HepG2 (cell line): ENCODE results near the gene TBC1D22A. TPM values are rescaled to one million over a fixed set of nuclear protein-coding genes. Genes with fewer than 3 reads are reported as not detected.

Experiments used
- ATAC-seq: fragments of 200-7000 bp; cut with Tn5 transposase; 3 replicates; pipeline ENCODE4 v1.9.1; 2020; ENCODE audit warnings: mild to moderate bottlenecking, moderate library complexity
- BruUV-seq: library from RNA; stranded (reverse); fragments of 400-500 nt; replicated peaks from 2 replicates; lab custom pipeline; 2021; lab: Mats Ljungman, UMichigan
- CTCF ChIA-PET: fragments of 300-600 bp; formaldehyde crosslinking; extraction: SDS; loops from one replicate; lab custom pipeline; 2021; ENCODE audit warnings: low total read pairs, inconsistent platforms, low intra/inter-chr PET ratio; lab: Yijun Ruan, JAX
- POLR2A ChIA-PET: fragments of 350-600 bp; sonication (Branson Sonifier 250); formaldehyde crosslinking; loops from one replicate; lab custom pipeline; 2020; ENCODE audit warnings: antibody characterized with exemption, inconsistent platforms; lab: Yijun Ruan, JAX
- DNase-seq: peaks from one replicate; pipeline ENCODE4 v3.0.0-alpha.2; 2015; ENCODE audit warnings: low spot score
- FAIRE-seq: peaks from 3 replicates; lab custom pipeline; 2011; peaks lifted over from hg19 to GRCh38; lab: Jason Lieb, UNC
- H2AFZ ChIP-seq: one replicate; pipeline ENCODE4 v1.6.1; 2011; ENCODE audit warnings: low read length, inconsistent platforms
- H3K27ac ChIP-seq: fragments of 300-600 bp; 3 replicates; pipeline ENCODE4 v1.8.0; 2011; ENCODE audit warnings: mixed run types, mild to moderate bottlenecking, mixed read lengths, low read length, inconsistent platforms; ENCODE audit not compliant: insufficient read depth; ENCODE audit errors: extremely low read length
- H3K27me3 ChIP-seq, 2 experiments: fragments of 200-600 bp in 1 of 2; 2 replicates in 1 of 2; 3 replicates in 1 of 2; pipeline versions ENCODE4 v1.6.0 to v1.8.0; 2011; ENCODE audit warnings: low read length in 2 of 2, mild to moderate bottlenecking in 2 of 2, moderate library complexity in 2 of 2, inconsistent platforms in 1 of 2; ENCODE audit not compliant: insufficient read depth in 2 of 2, control insufficient read depth in 1 of 2
- H3K36me3 ChIP-seq, 2 experiments: fragments of 200-600 bp in 1 of 2; replicated peaks in 1 of 2; 2 replicates in 1 of 2; 3 replicates in 1 of 2; pipeline versions ENCODE4 v1.5.1 to v1.8.0; 2011; ENCODE audit warnings: low read length in 2 of 2, inconsistent platforms in 1 of 2; ENCODE audit not compliant: insufficient read depth in 2 of 2, control insufficient read depth in 1 of 2
- H3K4me1 ChIP-seq: 2 replicates; pipeline ENCODE4 v1.5.1; 2012; ENCODE audit warnings: low read length, inconsistent platforms; ENCODE audit not compliant: insufficient read depth
- H3K4me2 ChIP-seq: 2 replicates; pipeline ENCODE4 v1.6.0; 2011; ENCODE audit warnings: low read depth, low read length, inconsistent platforms
- H3K4me3 ChIP-seq, 3 experiments: fragments of 200-600 bp in 1 of 3; sonication (generic), shearing (Covaris generic) in 1 of 3; replicated peaks in 1 of 3; 2 replicates each; pipeline ENCODE4 v1.5.1; 2011 to 2016; ENCODE audit warnings: low read length in 3 of 3, inconsistent platforms in 2 of 3, low read depth in 2 of 3, mild to moderate bottlenecking in 2 of 3, control low read depth in 1 of 3, mixed read lengths in 1 of 3; ENCODE audit not compliant: insufficient read depth in 1 of 3
- H3K79me2 ChIP-seq: one replicate; pipeline ENCODE4 v1.6.1; 2011; ENCODE audit warnings: low read length, inconsistent platforms; ENCODE audit not compliant: insufficient read depth
- H3K9ac ChIP-seq: 2 replicates; pipeline ENCODE4 v1.6.0; 2011; ENCODE audit warnings: mild to moderate bottlenecking, low read depth, low read length, inconsistent platforms; ENCODE audit not compliant: insufficient read depth
- H3K9me3 ChIP-seq: 2 replicates; pipeline ENCODE4 v1.5.1; 2012; ENCODE audit warnings: mild to moderate bottlenecking, low read length
- H4K20me1 ChIP-seq: 2 replicates; pipeline ENCODE4 v1.6.0; 2011; ENCODE audit warnings: inconsistent platforms, mild to moderate bottlenecking, low read length, moderate library complexity; ENCODE audit not compliant: insufficient read depth
- AHR ChIP-seq: IDR thresholded peaks from 2 replicates; pipeline ENCODE4 v1.6.1; 2018; ENCODE audit warnings: missing genetic modification reagents, missing compliant biosample characterization
- CREM ChIP-seq, 2 experiments: sonication (generic) in 1 of 2; formaldehyde crosslinking in 1 of 2; IDR thresholded peaks; 2 replicates each; pipeline versions ENCODE4 v1.4.0 to v1.6.1; 2016 to 2020; ENCODE audit warnings: antibody characterized with exemption in 1 of 2, mild to moderate bottlenecking in 1 of 2, missing genetic modification reagents in 1 of 2
- GTF2F1 ChIP-seq: fragments of 150-350 bp; IDR thresholded peaks from 2 replicates; pipeline ENCODE4 v1.6.1; 2014; ENCODE audit warnings: low read length
- HDAC6 ChIP-seq: fragments of 200-600 bp; sonication (generic); IDR thresholded peaks from 2 replicates; pipeline ENCODE4 v1.7.0; 2017; ENCODE audit warnings: mild to moderate bottlenecking, antibody characterized with exemption, low read length, low read depth
- KMT2A ChIP-seq: sonication (generic); formaldehyde crosslinking; IDR thresholded peaks from 2 replicates; pipeline ENCODE4 v1.4.0; 2020; ENCODE audit warnings: missing genetic modification reagents
- MTA3 ChIP-seq: sonication (generic); formaldehyde crosslinking; IDR thresholded peaks from 2 replicates; pipeline ENCODE4 v1.4.0; 2020; ENCODE audit warnings: missing genetic modification reagents
- PITX1 ChIP-seq: sonication (generic); formaldehyde crosslinking; IDR thresholded peaks from 2 replicates; pipeline ENCODE4 v1.5.1; 2020; ENCODE audit warnings: mild to moderate bottlenecking, missing genetic modification reagents
- SIX1 ChIP-seq: sonication (generic); formaldehyde crosslinking; IDR thresholded peaks from 2 replicates; pipeline ENCODE4 v1.4.0; 2020; ENCODE audit warnings: missing genetic modification reagents, borderline replicate concordance
- WIZ ChIP-seq: sonication (generic); formaldehyde crosslinking; IDR thresholded peaks from 2 replicates; pipeline ENCODE4 v1.5.1; 2020; ENCODE audit warnings: mild to moderate bottlenecking, missing genetic modification reagents
- ZMYM4 ChIP-seq: sonication (generic); formaldehyde crosslinking; IDR thresholded peaks from 2 replicates; pipeline ENCODE4 v1.8.1; 2023; ENCODE audit warnings: mild to moderate bottlenecking, missing genetic modification reagents
- ZNF441 ChIP-seq: sonication (generic); formaldehyde crosslinking; IDR thresholded peaks from 2 replicates; pipeline ENCODE4 v1.7.0; 2021; ENCODE audit warnings: missing genetic modification reagents, borderline replicate concordance
- ZNF644 ChIP-seq: IDR thresholded peaks from 2 replicates; pipeline ENCODE4 v1.6.1; 2016; ENCODE audit warnings: low read depth
- WGBS: methylation state at CpG from one replicate; pipeline ENCODE4 v1.1.6; 2017; ENCODE audit warnings: low lambda C conversion rate; 5-methylcytosine and 5-hydroxymethylcytosine counted together
- in situ Hi-C: cut with HindIII; loops from 2 replicates; pipeline ENCODE4 v1.10.0; 2017; ENCODE audit warnings: low pct_unique_long_range_greater_than_20kb; ENCODE audit not compliant: extremely low pct_ligation_motif_present
- intact Hi-C: fragments of 100-400 bp; cut with micrococcal nuclease; formaldehyde crosslinking; loops from one replicate; pipeline ENCODE4 v1.10.0; 2022; ENCODE audit not compliant: unreplicated experiment
- polyA plus RNA-seq, 8 experiments: library from polyadenylated mRNA; depleted of rRNA in 3 of 8; stranded (reverse) in 7 of 8; unstranded in 1 of 8; fragments of >200 nt; fragmentation: Illumina TruSeq in 4 of 8; extraction: Trizol in 4 of 8; gene quantifications; 2 replicates each; pipeline versions ENCODE4 v1.2.1 to v1.2.3, GENCODE V29; 2011 to 2016; ENCODE audit warnings: low read depth in 4 of 8, missing spikeins in 1 of 8, mixed read lengths in 1 of 8; ENCODE audit not compliant: insufficient read depth in 1 of 8
- total RNA-seq, 5 experiments: library from RNA; depleted of rRNA; stranded (reverse); fragments of >200 nt; fragmentation: Illumina TruSeq; extraction: Trizol; gene quantifications; 2 replicates each; pipeline ENCODE4 v1.2.3, GENCODE V29; 2016; ENCODE audit warnings: low read depth in 1 of 5
- TF ChIP-seq, protein P1 (sequence below): sonication (generic); formaldehyde crosslinking; IDR thresholded peaks from 2 replicates; pipeline ENCODE4 v1.8.1; 2023; ENCODE audit warnings: mild to moderate bottlenecking, missing genetic modification reagents, borderline replicate concordance
- TF ChIP-seq, protein P2 (sequence below): sonication (generic); formaldehyde crosslinking; conservative IDR thresholded peaks from 2 replicates; pipeline ENCODE4 v1.5.0; 2020; ENCODE audit warnings: missing genetic modification reagents

Gene TBC1D22A
- total and polyA plus RNA-seq, 2 of the 13 experiments (the other 11 are each of a cell fraction or from before 2014, with no cell fraction given), result 17.3 to 18.0 TPM

DNA sequence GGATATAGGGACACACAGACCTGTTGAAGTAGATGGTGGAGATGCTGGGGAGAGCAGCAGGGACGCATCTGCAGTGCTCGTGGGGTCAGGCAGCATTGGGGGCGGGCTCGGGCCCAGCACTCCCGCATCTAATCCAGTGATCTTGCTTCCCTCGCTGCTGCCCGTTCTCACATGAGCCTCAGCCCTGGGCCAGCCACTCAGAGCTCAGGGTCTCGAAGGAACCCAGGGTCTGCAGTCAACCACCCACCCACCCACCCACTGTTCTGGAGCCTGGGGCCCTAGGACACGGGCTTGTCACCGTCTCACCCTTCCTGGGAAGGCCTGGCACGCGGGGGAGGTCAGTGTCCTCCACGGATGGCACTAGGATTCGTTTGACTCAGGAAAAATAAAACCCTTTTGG lies 406.0 kb downstream of the TBC1D22A start:
- Histone ChIP-seq H3K4me1 (peaks cover 26% of the 10 kb centered on the region), H3K79me2 (no peaks in the 10 kb centered on the region), H3K9ac (no peak overlapping the region), H3K4me2 (no peak overlapping the region), H3K36me3 (peaks cover under 1 to 3% of the 10 kb centered on the region in 2 experiments; a peak in 4 of 5 replicates), H3K9me3 (no peaks in the 10 kb centered on the region), H2AFZ (no peak overlapping the region), H3K4me3 (no peak overlapping the region), H3K27ac (no peak overlapping the region), H4K20me1 (peaks cover 4% of the 10 kb centered on the region; the same call in 1 of the 2 replicates), H3K27me3 (no peaks in the 10 kb centered on the region)
- in situ Hi-C loops, result no loop called here
- ChIA-PET POLR2A (no interaction called here), CTCF (no interaction called here)
- no peak for FAIRE-seq
- no TSS peak for BruUV-seq
- intact Hi-C loops, result no loop called here
- no peak for TF ChIP-seq WIZ (CRISPR knock-in tag)
- TF ChIP-seq SIX1 (CRISPR knock-in tag), result no peak
- TF ChIP-seq ZNF441 (CRISPR knock-in tag), result no peak
- no peak for TF ChIP-seq MTA3 (CRISPR knock-in tag)
- no peak for TF ChIP-seq PITX1 (CRISPR knock-in tag)
- TF ChIP-seq ZNF644 (CRISPR knock-in tag), result no peak
- TF ChIP-seq, protein P1, sequence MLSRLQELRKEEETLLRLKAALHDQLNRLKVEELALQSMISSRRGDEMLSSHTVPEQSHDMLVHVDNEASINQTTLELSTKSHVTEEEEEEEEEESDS, result no peak
- TF ChIP-seq KMT2A, result no peak
- TF ChIP-seq, protein P2, sequence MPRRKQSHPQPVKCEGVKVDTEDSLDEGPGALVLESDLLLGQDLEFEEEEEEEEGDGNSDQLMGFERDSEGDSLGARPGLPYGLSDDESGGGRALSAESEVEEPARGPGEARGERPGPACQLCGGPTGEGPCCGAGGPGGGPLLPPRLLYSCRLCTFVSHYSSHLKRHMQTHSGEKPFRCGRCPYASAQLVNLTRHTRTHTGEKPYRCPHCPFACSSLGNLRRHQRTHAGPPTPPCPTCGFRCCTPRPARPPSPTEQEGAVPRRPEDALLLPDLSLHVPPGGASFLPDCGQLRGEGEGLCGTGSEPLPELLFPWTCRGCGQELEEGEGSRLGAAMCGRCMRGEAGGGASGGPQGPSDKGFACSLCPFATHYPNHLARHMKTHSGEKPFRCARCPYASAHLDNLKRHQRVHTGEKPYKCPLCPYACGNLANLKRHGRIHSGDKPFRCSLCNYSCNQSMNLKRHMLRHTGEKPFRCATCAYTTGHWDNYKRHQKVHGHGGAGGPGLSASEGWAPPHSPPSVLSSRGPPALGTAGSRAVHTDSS, result no peak
- no peak for TF ChIP-seq GTF2F1
- TF ChIP-seq CREM (IDR thresholded peaks at IDR 0.05), result no peak
- no peak for TF ChIP-seq CREM (CRISPR knock-in tag; IDR thresholded peaks at IDR 0.05)
- TF ChIP-seq AHR (CRISPR knock-in tag), result no peak
- TF ChIP-seq HDAC6, result no peak
- no peak for TF ChIP-seq ZMYM4 (CRISPR knock-in tag)
- no peak for ATAC-seq
- 90% methylated on average over 6 of the region's 14 CpGs for WGBS
- DNase-seq, result no peak
